Non-pigmented ciliary epithelial cell (primary cell): ENCODE data around the gene FAM184B.
"Not testable (repeated sequence)": the region's sequence is repeated elsewhere in the genome, so short reads cannot be mapped to it uniquely, and the experiment has no call there.

ENCODE experiments used
- DNase-seq: peaks from one replicate; pipeline ENCODE4 v3.0.0-alpha.2; 2010; ENCODE audit warnings: low read depth

FAM184B gene

GRCh38 chr4:17718471-17718870 is 63.0 kb downstream of the FAM184B start:
- no peak for DNase-seq

- DNase-seq, result no peak
These were observed 64.1 kb downstream of the FAM184B start for GRCh38 chr4:17717301-17717700.

GRCh38 chr4:17715511-17715910 is 65.9 kb downstream of the FAM184B start:
- DNase-seq, result no peak

GRCh38 chr4:17713779-17714178 is 67.6 kb downstream of the FAM184B start:
- DNase-seq, result no peak

GRCh38 chr4:17712166-17712565 is 69.3 kb downstream of the FAM184B start:
- DNase-seq, result no peak

- not testable (repeated sequence) for DNase-seq
These were observed 70.2 kb downstream of the FAM184B start for GRCh38 chr4:17711206-17711605.

- DNase-seq, result no peak
These were observed 71.7 kb downstream of the FAM184B start for GRCh38 chr4:17709763-17710068.

- DNase-seq, result no peak
These were observed 72.2 kb downstream of the FAM184B start for GRCh38 chr4:17708992-17709762.

- DNase-seq, result no peak
These were observed 73.8 kb downstream of the FAM184B start for GRCh38 chr4:17707671-17708070.

- DNase-seq, result no peak
These were observed 76.3 kb downstream of the FAM184B start for GRCh38 chr4:17705107-17705506.

GRCh38 chr4:17704020-17704650 is 77.3 kb downstream of the FAM184B start:
- DNase-seq, result no peak

- DNase-seq, result no peak
These were observed 78.8 kb downstream of the FAM184B start for GRCh38 chr4:17702641-17703040.

- no peak for DNase-seq
These were observed 79.5 kb downstream of the FAM184B start for GRCh38 chr4:17701882-17702281.

- no peak for DNase-seq
These were observed 80.1 kb downstream of the FAM184B start for GRCh38 chr4:17701138-17701839.

GRCh38 chr4:17699380-17699779 is 82.0 kb downstream of the FAM184B start:
- DNase-seq, result no peak

GRCh38 chr4:17698116-17698515 is 83.3 kb downstream of the FAM184B start:
- DNase-seq, result no peak

GRCh38 chr4:17695341-17695740 is 86.1 kb downstream of the FAM184B start:
- no peak for DNase-seq

GRCh38 chr4:17694552-17694951 is 86.9 kb downstream of the FAM184B start:
- DNase-seq, result no peak

- DNase-seq, result no peak
These were observed 90.5 kb downstream of the FAM184B start for GRCh38 chr4:17690898-17691297.

- no peak for DNase-seq
These were observed 91.3 kb downstream of the FAM184B start for GRCh38 chr4:17690135-17690534.

GRCh38 chr4:17688011-17688441 is 93.4 kb downstream of the FAM184B start:
- DNase-seq, result no peak

GRCh38 chr4:17687237-17687857 is 94.1 kb downstream of the FAM184B start:
- no peak for DNase-seq

- DNase-seq, result not testable (repeated sequence)
These were observed 96.8 kb downstream of the FAM184B start for GRCh38 chr4:17684648-17685047.
